MM.1S (cell line): Measurements from ENCODE around the gene CLCN7.
A peak's percentile ranks its signal among the peaks of the same experiment; 100 is the strongest.

Experiments
- DNase-seq: peaks from one replicate; pipeline ENCODE4 v3.0.0-alpha.2; 2015
- H2AFZ ChIP-seq: fragments of 300-600 bp; sonication (generic); 2 replicates; pipeline ENCODE4 v1.6.0; 2016; ENCODE audit warnings: antibody characterized with exemption, low read length
- H3F3A ChIP-seq: fragments of 300-600 bp; sonication (generic); 2 replicates; pipeline ENCODE4 v1.6.1; 2016; ENCODE audit warnings: mild to moderate bottlenecking, antibody characterized with exemption, low read length, moderate library complexity, mixed read lengths; ENCODE audit not compliant: insufficient read depth
- H3K27ac ChIP-seq: fragments of 300-600 bp; sonication (generic); 2 replicates; pipeline ENCODE4 v1.5.1; 2016; ENCODE audit warnings: mild to moderate bottlenecking, low read length
- H3K27me3 ChIP-seq: fragments of 300-600 bp; sonication (generic); replicated peaks from 2 replicates; pipeline ENCODE4 v1.6.0; 2016; ENCODE audit warnings: low read length; ENCODE audit not compliant: insufficient read depth
- H3K36me3 ChIP-seq: fragments of 300-600 bp; sonication (generic); replicated peaks from 2 replicates; pipeline ENCODE4 v1.6.1; 2016; ENCODE audit warnings: mild to moderate bottlenecking, low read length, mixed read lengths; ENCODE audit not compliant: insufficient read depth
- H3K4me1 ChIP-seq: fragments of 300-600 bp; sonication (generic); 2 replicates; pipeline ENCODE4 v1.6.1; 2016; ENCODE audit warnings: low read length, mixed read lengths
- H3K4me2 ChIP-seq: fragments of 300-600 bp; sonication (generic); 2 replicates; pipeline ENCODE4 v1.6.0; 2016; ENCODE audit warnings: low read depth, low read length
- H3K4me3 ChIP-seq: fragments of 300-600 bp; sonication (generic); 2 replicates; pipeline ENCODE4 v1.5.1; 2016; ENCODE audit warnings: low read length, mixed read lengths
- H3K79me2 ChIP-seq: fragments of 300-600 bp; sonication (generic); 2 replicates; pipeline ENCODE4 v1.6.1; 2016; ENCODE audit warnings: mixed run types, low read length, mixed read lengths
- H3K9ac ChIP-seq: fragments of 300-600 bp; sonication (generic); 2 replicates; pipeline ENCODE4 v1.6.1; 2016; ENCODE audit warnings: low read length, mixed read lengths
- H3K9me2 ChIP-seq: fragments of 300-600 bp; sonication (generic); replicated peaks from 2 replicates; pipeline ENCODE4 v1.6.1; 2016; ENCODE audit warnings: mild to moderate bottlenecking, low read length, mixed read lengths; ENCODE audit not compliant: insufficient read depth
- H3K9me3 ChIP-seq: fragments of 300-600 bp; sonication (generic); replicated peaks from 2 replicates; pipeline ENCODE4 v1.6.1; 2016; ENCODE audit warnings: mild to moderate bottlenecking, low read length, mixed read lengths; ENCODE audit not compliant: insufficient read depth
- H4K20me1 ChIP-seq: fragments of 300-600 bp; sonication (generic); 2 replicates; pipeline ENCODE4 v1.6.1; 2016; ENCODE audit warnings: mild to moderate bottlenecking, low read length, moderate library complexity, mixed read lengths; ENCODE audit not compliant: insufficient read depth
- CTCF ChIP-seq: fragments of 300-600 bp; sonication (generic); IDR thresholded peaks from 2 replicates; pipeline ENCODE4 v1.5.1; 2016; ENCODE audit warnings: antibody characterized with exemption, low read length, mixed read lengths
- EZH2 ChIP-seq: fragments of 300-600 bp; sonication (generic); optimal IDR thresholded peaks from 2 replicates; pipeline ENCODE3; 2017; ENCODE audit warnings: low read depth, mild to moderate bottlenecking, antibody characterized with exemption, low read length, mixed read lengths
- EZH2phosphoT487 ChIP-seq: fragments of 300-600 bp; sonication (generic); IDR thresholded peaks from 2 replicates; pipeline ENCODE4 v1.6.1; 2018; ENCODE audit warnings: antibody characterized with exemption, low read length

CLCN7 gene

GRCh38 chr16:1477033-1477432, 2.2 kb upstream of the CLCN7 start:
- Histone ChIP-seq H3K9me2 (no peaks in the 10 kb centered on the region), H3F3A (no peaks in the 10 kb centered on the region), H3K27me3 (peaks cover 10% of the 10 kb centered on the region; the same call in 1 of the 2 replicates), H3K79me2 (peaks cover 17% of the 10 kb centered on the region), H2AFZ (no peak overlapping the region), H3K9me3 (no peaks in the 10 kb centered on the region), H3K27ac (no peak overlapping the region), H3K4me2 (no peak overlapping the region), H3K36me3 (no peaks in the 10 kb centered on the region), H3K4me3 (no peak overlapping the region), H4K20me1 (no peaks in the 10 kb centered on the region), H3K9ac (no peak overlapping the region), H3K4me1 (no peaks in the 10 kb centered on the region)
- TF ChIP-seq EZH2phosphoT487 (no peak), CTCF (no peak), EZH2 (no peak)
- DNase-seq = no peak

GRCh38 chr16:1475552-1476114, 805 bp upstream of the CLCN7 start:
- peak overlapping the region; percentile 87 for H3K9ac ChIP-seq
- no peaks in the 10 kb centered on the region for H3K9me2 ChIP-seq
- H3K36me3 ChIP-seq = no peaks in the 10 kb centered on the region
- H3K27me3 ChIP-seq = peaks cover 3% of the 10 kb centered on the region; the same call in 1 of the 2 replicates
- TF ChIP-seq CTCF = no peak
- TF ChIP-seq EZH2phosphoT487 = no peak
- no peak for TF ChIP-seq EZH2
- no peak for DNase-seq
- peak overlapping the region; percentile 71 for H3K4me3 ChIP-seq
- peaks cover 30% of the 10 kb centered on the region for H3K79me2 ChIP-seq
- peak overlapping the region; percentile 91 for H3K4me2 ChIP-seq
- no peaks in the 10 kb centered on the region for H4K20me1 ChIP-seq
- no peaks in the 10 kb centered on the region for H3F3A ChIP-seq
- H3K27ac ChIP-seq = peak overlapping the region; percentile 16; the same call in 1 of the 2 replicates
- peak overlapping the region; percentile 71 for H2AFZ ChIP-seq
- H3K9me3 ChIP-seq = no peaks in the 10 kb centered on the region
- H3K4me1 ChIP-seq = no peaks in the 10 kb centered on the region

- DNase-seq = no peak
- no peaks in the 10 kb centered on the region for H3K9me3 ChIP-seq
- peak overlapping the region; percentile 71 for H3K4me3 ChIP-seq
- H3K4me2 ChIP-seq = peak overlapping the region; percentile 66
- no peak overlapping the region for H2AFZ ChIP-seq
- no peaks in the 10 kb centered on the region for H3K27me3 ChIP-seq
- H3K79me2 ChIP-seq = peaks cover 42% of the 10 kb centered on the region
- no peak overlapping the region for H3K27ac ChIP-seq
- H3K9me2 ChIP-seq = no peaks in the 10 kb centered on the region
- H3F3A ChIP-seq = no peaks in the 10 kb centered on the region
- H4K20me1 ChIP-seq = no peaks in the 10 kb centered on the region
- TF ChIP-seq EZH2phosphoT487 = no peak
- TF ChIP-seq EZH2 = no peak
- TF ChIP-seq CTCF = no peak
- peak overlapping the region; percentile 87; the same call in 1 of the 2 replicates for H3K9ac ChIP-seq
- H3K4me1 ChIP-seq = no peaks in the 10 kb centered on the region
- H3K36me3 ChIP-seq = no peaks in the 10 kb centered on the region
These were observed 589 bp downstream of the CLCN7 start for GRCh38 chr16:1474082-1474795.
